Renal pelvis (tissue), 4 donors: ENCODE results near the gene DNAJC7. TPM values are rescaled to one million over a fixed set of nuclear protein-coding genes. Genes with fewer than 3 reads are reported as not detected.
"Not testable (repeated sequence)": the region's sequence is repeated elsewhere in the genome, so short reads cannot be mapped to it uniquely, and the experiment has no call there.

Experiments
- DNase-seq: peaks from one replicate; pipeline ENCODE4 v3.0.0-alpha.2; 2013
- polyA plus RNA-seq, 3 donors: library from polyadenylated mRNA; unstranded; fragments of 120-200 nt; gene quantifications; one replicate each; pipeline ENCODE4 v1.2.1, GENCODE V29; 2013; ENCODE audit not compliant: insufficient read length in 3 of 3

DNAJC7 gene
- polyA plus RNA-seq, 3 donors, result 140 to 165 (median 150) TPM

GRCh38 chr17:41962768-41963434 is 54.3 kb downstream of the DNAJC7 start:
- DNase-seq, result no peak

GRCh38 chr17:41962111-41962510 is 55.1 kb downstream of the DNAJC7 start:
- no peak for DNase-seq

DNA sequence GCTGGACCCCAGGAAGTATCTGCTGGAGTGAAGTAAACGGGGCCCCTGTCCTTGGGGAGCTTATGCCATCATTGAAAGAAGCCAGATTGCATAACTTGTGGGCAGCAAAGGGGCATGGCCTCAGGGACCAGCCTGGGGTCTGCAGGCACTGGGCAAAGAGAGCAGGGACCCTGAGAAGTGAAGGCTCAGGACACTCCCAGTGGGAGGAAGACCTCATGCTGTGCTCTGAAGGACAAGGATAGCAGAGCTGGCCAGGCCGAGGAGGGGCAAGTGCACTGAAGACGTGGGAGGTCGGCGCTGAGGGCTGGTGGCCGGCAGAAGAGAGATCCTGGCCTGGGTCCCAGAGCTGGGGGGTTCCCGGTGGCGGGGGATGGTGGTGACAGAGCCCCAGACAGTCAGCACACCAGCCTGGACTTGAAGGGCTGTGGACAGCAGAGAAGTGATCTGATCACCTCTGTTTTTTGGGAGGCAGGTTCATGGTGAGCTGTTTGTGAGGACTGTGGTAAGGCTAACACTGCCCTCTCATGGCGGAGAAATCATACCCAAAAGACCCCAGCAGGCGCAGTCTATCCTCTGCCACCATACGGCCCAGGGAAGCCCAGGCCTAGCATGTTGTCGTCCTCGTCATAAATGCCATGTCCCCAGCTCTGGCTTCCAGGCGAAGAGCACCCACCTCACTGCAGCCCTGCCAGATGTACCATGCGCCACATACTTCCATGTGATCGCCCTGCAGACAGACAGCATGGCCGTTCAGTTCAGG is 57.7 kb downstream of the DNAJC7 start:
- no peak for DNase-seq

- no peak for DNase-seq
Observed at GRCh38 chr17:41959030-41959335, 58.3 kb downstream of the DNAJC7 start.

- no peak for DNase-seq
Observed at GRCh38 chr17:41957869-41958439, 59.3 kb downstream of the DNAJC7 start.

DNA sequence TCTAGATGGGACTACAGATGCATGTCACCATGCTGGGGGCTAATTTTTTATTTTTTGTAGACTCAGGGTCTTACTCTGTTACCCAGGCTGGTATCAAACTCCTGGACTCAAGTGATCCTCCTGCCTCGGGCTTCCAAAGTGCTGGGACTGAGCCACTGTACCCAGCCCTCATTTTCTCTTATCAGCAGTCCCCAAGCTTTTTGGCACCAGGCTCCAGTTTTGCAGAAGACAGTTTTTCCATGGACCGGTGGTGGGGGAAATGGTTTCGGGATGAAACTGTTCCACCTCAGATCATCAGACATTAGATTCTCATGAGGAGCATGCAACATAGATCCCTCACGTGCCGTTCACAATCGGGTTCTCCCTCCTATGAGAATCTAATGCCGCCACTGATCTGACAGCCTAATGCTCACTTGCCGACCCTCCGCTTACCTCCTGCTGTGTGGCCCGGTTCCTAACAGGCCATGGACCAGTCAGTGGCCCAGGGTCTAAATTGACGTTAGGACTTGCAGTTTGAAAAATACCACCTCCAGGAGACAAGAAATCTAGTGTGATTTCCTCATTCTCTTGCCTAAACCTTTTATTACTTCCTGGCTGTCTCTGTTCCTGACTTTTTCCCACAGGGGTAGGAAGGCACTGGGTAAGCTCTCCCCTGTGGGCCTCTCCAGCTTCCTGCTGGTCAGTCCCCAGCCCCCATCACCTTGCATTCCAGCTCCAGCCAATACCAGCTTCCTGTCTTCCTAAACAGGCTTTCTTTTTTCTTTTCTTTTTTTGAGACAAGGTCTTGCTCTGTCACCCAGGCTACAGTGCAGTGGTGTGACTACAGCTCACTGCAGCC is 60.0 kb downstream of the DNAJC7 start:
- DNase-seq, result no peak

DNA sequence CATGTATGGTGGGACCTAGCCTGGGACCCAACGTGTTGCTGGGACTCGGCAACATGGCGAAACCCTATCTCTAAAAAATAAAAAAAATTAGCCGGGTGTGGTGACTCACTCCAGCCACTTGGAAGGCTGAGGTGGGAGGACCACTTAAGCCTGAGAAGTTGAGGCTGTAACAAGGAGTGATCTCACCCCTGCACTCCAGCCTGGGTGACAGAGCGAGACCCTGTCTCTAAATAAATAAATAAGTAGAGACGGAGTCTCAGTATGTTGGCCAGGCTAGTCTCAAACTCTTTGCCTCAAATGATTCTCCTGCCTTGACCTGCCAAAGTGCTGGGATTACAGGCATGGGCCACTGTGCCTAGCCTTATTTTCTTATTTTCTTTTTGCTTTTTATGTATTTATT is 60.7 kb downstream of the DNAJC7 start:
- no peak for DNase-seq

GRCh38 chr17:41948762-41949460 is 68.3 kb downstream of the DNAJC7 start:
- DNase-seq, result no peak

GRCh38 chr17:41944943-41945342 is 72.3 kb downstream of the DNAJC7 start:
- no peak for DNase-seq

GRCh38 chr17:41943492-41943891 is 73.7 kb downstream of the DNAJC7 start:
- no peak for DNase-seq

GRCh38 chr17:41942626-41943373 is 74.4 kb downstream of the DNAJC7 start:
- no peak for DNase-seq

DNA sequence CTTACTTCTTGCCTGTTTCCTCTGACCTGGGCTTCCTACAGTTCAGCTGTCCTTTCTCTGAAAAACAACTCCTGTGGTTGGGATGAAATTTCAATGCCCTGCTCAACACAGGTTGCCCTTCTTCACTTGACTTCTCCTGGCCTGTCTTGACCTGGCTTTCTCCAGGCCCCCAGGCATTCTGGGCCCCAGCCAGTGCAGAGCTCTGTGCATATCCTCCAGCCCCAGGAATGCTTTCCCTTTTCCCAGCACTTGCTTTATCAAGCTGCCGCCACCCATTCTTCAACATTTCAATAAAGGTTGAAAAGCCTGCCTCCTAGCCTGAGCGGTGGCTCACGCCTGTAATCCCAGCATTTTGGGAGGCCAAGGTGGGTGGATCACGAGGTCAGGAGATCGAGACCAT is 76.1 kb downstream of the DNAJC7 start:
- no peak for DNase-seq

DNA sequence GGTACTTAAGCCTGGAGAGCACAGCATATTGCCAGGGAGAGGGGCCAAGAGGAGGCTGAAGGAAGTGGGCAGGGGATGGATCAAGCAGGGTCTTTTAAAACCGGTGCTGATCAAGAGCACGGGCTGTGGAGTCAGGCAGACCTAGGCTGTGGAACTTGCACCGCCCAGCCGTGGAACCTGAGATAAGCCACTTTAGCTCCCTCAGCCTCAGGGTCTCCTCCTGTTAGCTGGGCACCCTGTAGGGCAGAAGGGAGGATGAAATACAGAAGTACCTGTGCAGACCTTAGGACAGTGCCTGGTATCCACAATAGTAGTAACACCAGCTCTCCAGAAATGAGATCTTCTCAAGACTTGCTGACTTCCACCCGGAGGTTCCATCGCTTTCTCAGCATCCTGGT is 77.5 kb downstream of the DNAJC7 start:
- DNase-seq, result no peak

GRCh38 chr17:41939044-41939692 is 78.1 kb downstream of the DNAJC7 start:
- DNase-seq, result no peak

DNA sequence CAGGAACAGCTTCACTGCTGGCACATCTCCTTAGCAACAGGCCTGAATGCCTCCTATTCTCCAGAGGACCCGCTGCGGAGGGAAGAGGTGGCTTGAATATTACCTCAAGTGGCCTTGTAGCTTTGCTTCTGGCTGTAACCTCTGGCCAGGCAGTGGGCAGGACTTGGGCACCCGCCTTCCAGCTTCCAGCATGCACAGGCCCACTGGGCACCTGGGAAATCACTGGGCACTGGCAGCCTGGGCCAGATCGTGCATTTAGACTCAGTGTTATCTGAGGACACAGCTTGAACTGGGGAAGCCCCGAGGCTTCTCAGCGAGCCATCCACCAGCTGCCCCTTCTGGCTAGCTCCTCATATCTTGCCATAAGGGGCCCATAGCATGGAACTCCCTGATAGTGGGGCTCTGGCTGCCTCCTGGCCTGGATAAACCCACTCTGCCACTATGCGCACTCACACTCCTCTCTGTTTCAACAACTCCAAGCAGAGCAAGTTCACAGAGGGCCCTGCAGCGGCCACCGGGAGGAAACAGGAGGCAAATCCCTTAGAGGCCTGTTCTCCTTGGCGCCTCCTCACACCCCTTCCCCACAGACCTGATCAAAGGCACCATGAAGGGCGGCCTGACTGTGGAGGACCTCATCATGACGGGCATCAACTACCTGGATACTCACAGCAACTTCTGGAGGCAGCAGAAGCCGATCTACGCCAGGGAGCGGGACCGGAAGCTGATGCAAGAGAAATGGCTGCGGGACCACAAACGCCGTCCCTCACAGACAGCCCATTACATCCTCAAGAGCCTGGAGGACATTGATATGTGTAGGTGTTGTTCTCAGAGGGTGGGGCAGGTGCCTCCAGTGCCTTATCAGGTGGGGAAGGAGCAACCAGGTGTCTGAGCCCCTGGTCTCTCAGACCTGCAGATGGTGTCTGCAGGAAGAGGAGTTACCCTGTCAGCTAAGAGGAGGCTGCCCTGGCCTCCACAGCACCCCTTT is 79.0 kb downstream of the DNAJC7 start:
- no peak for DNase-seq

DNA sequence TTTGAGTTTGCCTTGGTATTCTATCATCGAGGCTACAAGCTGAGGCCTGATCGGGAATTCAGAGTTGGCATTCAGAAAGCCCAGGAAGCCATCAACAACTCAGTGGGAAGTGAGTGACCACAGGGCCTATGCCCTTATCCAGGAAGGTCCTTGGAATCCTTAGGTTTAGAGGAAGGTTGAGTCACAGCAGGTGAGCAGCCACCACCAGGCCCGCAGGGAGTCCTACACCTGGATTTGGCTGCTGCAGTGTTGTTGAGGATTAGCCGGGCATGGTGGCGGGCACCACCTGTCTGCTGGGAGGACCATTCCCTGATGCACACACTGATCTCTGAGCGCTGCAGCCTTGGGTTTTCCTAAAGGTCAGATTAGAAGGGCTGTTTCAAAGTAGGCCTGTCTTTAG is 81.6 kb downstream of the DNAJC7 start:
- no peak for DNase-seq

GRCh38 chr17:41932816-41933389 is 84.3 kb downstream of the DNAJC7 start:
- DNase-seq, result no peak

DNA sequence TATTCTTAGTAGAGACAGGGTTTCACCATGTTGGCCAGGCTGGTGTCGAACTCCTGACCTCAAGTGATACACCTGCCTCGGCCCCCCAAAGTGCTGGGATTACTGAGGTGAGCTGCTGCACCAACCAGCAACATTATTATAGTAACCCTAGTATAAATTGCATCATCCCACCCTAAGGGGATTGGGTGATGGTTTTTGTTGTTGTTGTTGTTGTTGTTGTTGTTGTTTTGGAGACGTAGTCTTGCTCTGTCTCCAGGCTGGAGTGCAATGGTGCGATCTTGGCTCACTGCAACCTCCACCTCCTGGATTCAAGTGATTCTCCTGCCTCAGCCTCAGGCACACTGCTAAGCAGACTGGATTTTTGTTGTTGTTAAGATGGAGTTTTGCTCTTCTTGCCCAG is 85.5 kb downstream of the DNAJC7 start:
- not testable (repeated sequence) for DNase-seq

- not testable (repeated sequence) for DNase-seq
Observed at GRCh38 chr17:41930833-41931156, 86.4 kb downstream of the DNAJC7 start.
